Loucy (cell line): ENCODE data around the gene MAN2A1.

Experiments used
- H2AFZ ChIP-seq: fragments of 200-600 bp; sonication (generic); 2 replicates; pipeline ENCODE4 v1.6.0; 2016; ENCODE audit warnings: antibody characterized with exemption, mild to moderate bottlenecking, low read length, moderate library complexity
- H3F3A ChIP-seq: fragments of 200-600 bp; 2 replicates; pipeline ENCODE4 v1.6.0; 2016; ENCODE audit warnings: antibody characterized with exemption, low read depth, mild to moderate bottlenecking
- H3K27me3 ChIP-seq: fragments of 200-600 bp; sonication (generic); 2 replicates; pipeline ENCODE4 v1.6.1; 2014; ENCODE audit warnings: low read length, mild to moderate bottlenecking; ENCODE audit not compliant: insufficient read depth, poor library complexity, severe bottlenecking
- H3K36me3 ChIP-seq: fragments of 200-600 bp; sonication (generic); 2 replicates; pipeline ENCODE4 v1.6.1; 2016; ENCODE audit warnings: low read length; ENCODE audit not compliant: insufficient read depth
- H3K4me1 ChIP-seq: fragments of 200-600 bp; sonication (generic); 2 replicates; pipeline ENCODE4 v1.5.1; 2014; ENCODE audit warnings: low read length, mild to moderate bottlenecking; ENCODE audit not compliant: insufficient read depth, poor library complexity, severe bottlenecking
- H3K4me2 ChIP-seq: fragments of 200-600 bp; sonication (generic); 2 replicates; pipeline ENCODE4 v1.6.0; 2014; ENCODE audit warnings: antibody characterized with exemption, low read length, low read depth, mild to moderate bottlenecking; ENCODE audit not compliant: poor library complexity, severe bottlenecking
- H3K4me3 ChIP-seq: fragments of 200-600 bp; sonication (generic); 2 replicates; pipeline ENCODE4 v1.5.1; 2014; ENCODE audit warnings: low read length, mild to moderate bottlenecking, mixed read lengths; ENCODE audit not compliant: poor library complexity, severe bottlenecking
- H3K79me2 ChIP-seq: fragments of 200-600 bp; sonication (generic); 2 replicates; pipeline ENCODE4 v1.6.1; 2014; ENCODE audit warnings: low read length; ENCODE audit not compliant: insufficient read depth
- H3K9ac ChIP-seq: fragments of 200-600 bp; sonication (generic); 2 replicates; pipeline ENCODE4 v1.6.0; 2014; ENCODE audit warnings: mild to moderate bottlenecking, low read depth, low read length, moderate library complexity; ENCODE audit not compliant: poor library complexity, severe bottlenecking
- H3K9me2 ChIP-seq: fragments of 200-600 bp; sonication (generic); replicated peaks from 2 replicates; pipeline ENCODE4 v1.6.1; 2016; ENCODE audit warnings: low read depth, low read length, mixed read lengths
- H3K9me3 ChIP-seq: fragments of 200-600 bp; sonication (generic); 2 replicates; pipeline ENCODE4 v1.6.1; 2014; ENCODE audit warnings: mild to moderate bottlenecking, antibody characterized with exemption, low read length, low read depth; ENCODE audit not compliant: insufficient read depth
- H4K20me1 ChIP-seq: fragments of 200-600 bp; sonication (generic); 2 replicates; pipeline ENCODE4 v1.6.0; 2014; ENCODE audit warnings: antibody characterized with exemption, low read length, mild to moderate bottlenecking; ENCODE audit not compliant: insufficient read depth, poor library complexity, severe bottlenecking
- CTCF ChIP-seq: fragments of 200-600 bp; sonication (generic); conservative IDR thresholded peaks from 2 replicates; pipeline ENCODE4 v1.5.1; 2014; ENCODE audit warnings: mild to moderate bottlenecking, antibody characterized with exemption, low read length
- EZH2phosphoT487 ChIP-seq: fragments of 200-600 bp; IDR thresholded peaks from 2 replicates; pipeline ENCODE4 v1.6.1; 2018; ENCODE audit warnings: antibody characterized with exemption, mild to moderate bottlenecking, moderate library complexity, borderline replicate concordance

The MAN2A1 gene

GRCh38 chr5:109750463-109750862 lies 60.7 kb downstream of the MAN2A1 start:
- no peaks in the 10 kb centered on the region for H3K9me2 ChIP-seq
- H3K4me2 ChIP-seq = no peak overlapping the region
- peaks cover 4% of the 10 kb centered on the region for H4K20me1 ChIP-seq
- H3K9ac ChIP-seq = no peak overlapping the region
- no peaks in the 10 kb centered on the region for H3K36me3 ChIP-seq
- TF ChIP-seq CTCF (no peak), EZH2phosphoT487 (no peak)
- no peak overlapping the region for H3K4me3 ChIP-seq
- peaks cover 8% of the 10 kb centered on the region; the same call in 1 of the 2 replicates for H3K79me2 ChIP-seq
- H3K9me3 ChIP-seq = no peaks in the 10 kb centered on the region
- H3K27me3 ChIP-seq = no peaks in the 10 kb centered on the region
- H3K4me1 ChIP-seq = no peaks in the 10 kb centered on the region
- H3F3A ChIP-seq = no peaks in the 10 kb centered on the region
- H2AFZ ChIP-seq = no peak overlapping the region

GRCh38 chr5:109753279-109753678 lies 63.6 kb downstream of the MAN2A1 start:
- Histone ChIP-seq H3K9me2 (no peaks in the 10 kb centered on the region), H3F3A (no peaks in the 10 kb centered on the region), H4K20me1 (peaks cover 4% of the 10 kb centered on the region), H3K27me3 (no peaks in the 10 kb centered on the region), H3K79me2 (0 out of 2 replicates have a peak, but pooled peaks cover 8% of the 10 kb centered on the region), H3K36me3 (peaks cover 15% of the 10 kb centered on the region; the same call in 1 of the 2 replicates), H2AFZ (no peak overlapping the region), H3K9ac (no peak overlapping the region), H3K4me3 (no peak overlapping the region), H3K4me2 (no peak overlapping the region), H3K9me3 (no peaks in the 10 kb centered on the region), H3K4me1 (no peaks in the 10 kb centered on the region)
- TF ChIP-seq EZH2phosphoT487 (no peak), CTCF (no peak)

GRCh38 chr5:109754319-109754718 lies 64.6 kb downstream of the MAN2A1 start:
- Histone ChIP-seq H3K9me3 (no peaks in the 10 kb centered on the region), H3K9ac (no peak overlapping the region), H3K4me3 (no peak overlapping the region), H3K27me3 (no peaks in the 10 kb centered on the region), H3K36me3 (peaks cover 15% of the 10 kb centered on the region; the same call in 1 of the 2 replicates), H3K4me1 (no peaks in the 10 kb centered on the region), H3K79me2 (0 out of 2 replicates have a peak, but pooled peaks cover 8% of the 10 kb centered on the region), H4K20me1 (no peaks in the 10 kb centered on the region), H3F3A (no peaks in the 10 kb centered on the region), H3K4me2 (no peak overlapping the region), H3K9me2 (no peaks in the 10 kb centered on the region), H2AFZ (no peak overlapping the region)
- TF ChIP-seq EZH2phosphoT487 (no peak), CTCF (no peak)
